Skeletal muscle satellite cell (primary cell): ENCODE data around the gene OR6C68. TPM values are rescaled to one million over a fixed set of nuclear protein-coding genes. Genes with fewer than 3 reads are reported as not detected.
"Not testable (repeated sequence)": the region's sequence is repeated elsewhere in the genome, so short reads cannot be mapped to it uniquely, and the experiment has no call there.

Source experiments
- H3K27me3 ChIP-seq: 2 replicates; pipeline ENCODE4 v1.7.0; 2013; ENCODE audit warnings: low read length; ENCODE audit not compliant: control insufficient read depth, insufficient read depth
- H3K36me3 ChIP-seq: 2 replicates; pipeline ENCODE4 v1.7.0; 2013; ENCODE audit warnings: mild to moderate bottlenecking, control low read depth, low read length; ENCODE audit not compliant: insufficient read depth
- H3K4me1 ChIP-seq: 2 replicates; pipeline ENCODE4 v1.7.0; 2013; ENCODE audit warnings: low read length; ENCODE audit not compliant: control insufficient read depth, insufficient read depth
- H3K4me2 ChIP-seq: 2 replicates; pipeline ENCODE4 v1.7.0; 2013; ENCODE audit warnings: mild to moderate bottlenecking, low read length
- H3K4me3 ChIP-seq: 2 replicates; pipeline ENCODE4 v1.7.0; 2013; ENCODE audit warnings: low read length
- H3K9ac ChIP-seq: 2 replicates; pipeline ENCODE4 v1.7.0; 2013; ENCODE audit warnings: mild to moderate bottlenecking, low read depth, low read length, moderate library complexity
- H3K9me3 ChIP-seq: replicated peaks from 2 replicates; pipeline ENCODE4 v1.7.0; 2013; ENCODE audit warnings: mild to moderate bottlenecking, control low read depth, low read length
- total RNA-seq: library from RNA; depleted of rRNA; stranded (reverse); fragments of >200 nt; gene quantifications from 2 replicates; pipeline ENCODE4 v1.2.3, GENCODE V29; 2012; rRNA removed

The OR6C68 gene
- total RNA-seq: not detected in 2 replicates

GRCh38 chr12:55492078-55492477, at the start of gene OR6C68:
TSS of gene OR6C68 (plus strand) at chr12:55492378. CDS start at chr12:55492378, 0 bp downstream.
- Histone ChIP-seq H3K36me3 (no peaks in the 10 kb centered on the region), H3K4me3 (no peak within 1 kb of the TSS), H3K4me2 (no peak within 1 kb of the TSS), H3K9me3 (no peaks in the 10 kb centered on the region), H3K9ac (no peak within 1 kb of the TSS), H3K4me1 (no peaks in the 10 kb centered on the region), H3K27me3 (no peaks in the 10 kb centered on the region)

- no peak within 1 kb of the TSS for H3K4me3 ChIP-seq
- peaks cover 3% of the 10 kb centered on the region for H3K27me3 ChIP-seq
- no peaks in the 10 kb centered on the region for H3K36me3 ChIP-seq
- H3K9me3 ChIP-seq: no peaks in the 10 kb centered on the region
- H3K4me1 ChIP-seq: no peaks in the 10 kb centered on the region
- H3K9ac ChIP-seq: no peak within 1 kb of the TSS
- no peak within 1 kb of the TSS for H3K4me2 ChIP-seq
Measured at GRCh38 chr12:55443776-55444175, 48.4 kb upstream of the OR6C68 start, which contains the start of gene OR6C2. TSS of gene OR6C2 (plus strand) at chr12:55444076. CDS start at chr12:55452214, 8,138 bp downstream.

GRCh38 chr12:55445357-55445756, 46.8 kb upstream of the OR6C68 start:
- H3K9ac ChIP-seq: no peak overlapping the region
- H3K4me1 ChIP-seq: no peaks in the 10 kb centered on the region

DNA sequence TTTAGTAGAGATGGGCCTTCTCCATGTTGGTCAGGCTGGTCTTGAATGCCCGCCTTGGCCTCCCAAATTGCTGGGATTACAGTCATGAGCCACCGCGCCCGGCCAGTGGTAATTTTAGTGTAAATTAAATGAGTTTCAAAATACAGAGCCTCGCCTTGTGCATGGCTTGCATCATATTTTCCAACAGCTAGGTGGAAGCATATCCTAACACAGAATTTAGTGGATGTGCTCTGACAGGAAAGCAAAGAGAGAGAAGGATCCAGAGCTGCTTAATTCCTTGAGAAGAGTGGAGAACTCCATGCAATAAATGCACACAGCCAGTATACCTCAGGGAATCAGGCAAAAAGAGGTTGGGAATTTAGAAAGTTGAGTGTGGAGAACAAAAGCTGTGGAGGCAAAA, 45.9 kb upstream of the OR6C68 start:
- no peaks in the 10 kb centered on the region for H3K4me1 ChIP-seq
- H3K9me3 ChIP-seq: no peaks in the 10 kb centered on the region
- no peak overlapping the region for H3K4me3 ChIP-seq
- no peak overlapping the region for H3K4me2 ChIP-seq
- H3K27me3 ChIP-seq: peaks cover 6% of the 10 kb centered on the region
- H3K36me3 ChIP-seq: no peaks in the 10 kb centered on the region
- no peak overlapping the region for H3K9ac ChIP-seq

More at GRCh38 chr12:55445357-55445756, 46.8 kb upstream of the OR6C68 start:
- Histone ChIP-seq H3K4me2 (no peak overlapping the region), H3K36me3 (no peaks in the 10 kb centered on the region), H3K9me3 (no peaks in the 10 kb centered on the region), H3K4me3 (no peak overlapping the region), H3K27me3 (peaks cover 3% of the 10 kb centered on the region)

- no peaks in the 10 kb centered on the region for H3K36me3 ChIP-seq
- no peaks in the 10 kb centered on the region for H3K9me3 ChIP-seq
- H3K27me3 ChIP-seq: peaks cover 6% of the 10 kb centered on the region
- H3K4me1 ChIP-seq: no peaks in the 10 kb centered on the region
- no peak overlapping the region for H3K9ac ChIP-seq
- no peak overlapping the region for H3K4me2 ChIP-seq
- H3K4me3 ChIP-seq: no peak overlapping the region
Measured at GRCh38 chr12:55448825-55449224, 43.4 kb upstream of the OR6C68 start.

DNA sequence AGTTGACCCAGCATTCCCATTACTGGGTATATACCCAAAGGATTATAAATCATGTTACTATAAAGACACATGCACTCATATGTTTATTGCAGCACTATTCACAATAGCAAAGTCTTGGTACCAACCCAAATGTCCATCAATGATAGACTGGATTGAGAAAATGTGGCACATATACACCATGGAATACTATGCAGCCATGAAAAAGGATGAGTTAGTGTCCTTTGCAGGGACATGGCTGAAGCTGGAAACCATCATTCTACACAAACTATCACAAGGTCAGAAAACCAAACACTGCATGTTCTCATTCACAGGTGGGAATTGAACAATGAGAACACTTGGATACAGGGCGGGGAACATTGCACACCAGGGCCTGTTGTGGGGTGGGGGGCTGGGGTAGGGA, 27.3 kb upstream of the OR6C68 start:
- H3K4me2 ChIP-seq, H3K9me3 ChIP-seq, H3K9ac ChIP-seq, H3K4me3 ChIP-seq, H3K4me1 ChIP-seq, H3K27me3 ChIP-seq, H3K36me3 ChIP-seq: not testable (repeated sequence)

DNA sequence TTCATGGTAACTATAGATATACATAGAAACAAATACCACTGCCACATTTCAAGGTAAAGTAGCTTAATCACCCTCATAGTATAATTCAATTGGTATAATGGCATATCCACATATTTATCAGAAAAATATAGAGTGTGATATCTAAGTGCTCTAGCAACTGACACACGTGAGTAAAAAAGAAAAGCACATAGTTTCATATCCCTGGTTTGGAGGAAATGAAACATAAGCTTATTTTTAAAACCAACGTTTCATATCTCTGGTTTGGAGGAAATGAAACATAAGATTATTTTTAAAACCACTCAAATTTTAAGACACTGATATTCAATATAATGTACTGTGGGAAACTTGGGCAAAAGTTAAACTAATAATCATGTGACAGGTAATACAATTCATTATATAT, 24.3 kb upstream of the OR6C68 start:
- Histone ChIP-seq H3K4me2 (no peak overlapping the region), H3K4me3 (no peak overlapping the region), H3K9ac (no peak overlapping the region)

GRCh38 chr12:55469291-55469690, 22.9 kb upstream of the OR6C68 start:
- no peak overlapping the region for H3K4me2 ChIP-seq
- H3K4me1 ChIP-seq: no peaks in the 10 kb centered on the region
- no peak overlapping the region for H3K4me3 ChIP-seq
- no peaks in the 10 kb centered on the region for H3K9me3 ChIP-seq
- no peaks in the 10 kb centered on the region for H3K36me3 ChIP-seq
- H3K27me3 ChIP-seq: peaks cover 7% of the 10 kb centered on the region
- no peak overlapping the region for H3K9ac ChIP-seq

More for the DNA sequence above, 24.3 kb upstream of the OR6C68 start:
- Histone ChIP-seq H3K9me3 (no peaks in the 10 kb centered on the region), H3K4me1 (no peaks in the 10 kb centered on the region), H3K36me3 (no peaks in the 10 kb centered on the region), H3K27me3 (peaks cover 7% of the 10 kb centered on the region)

GRCh38 chr12:55470088-55470829, 21.9 kb upstream of the OR6C68 start, which contains the start of gene OR6C70:
TSS of gene OR6C70 (minus strand) at chr12:55470138. CDS start at chr12:55470138, 0 bp downstream.
- no peak within 1 kb of the TSS for H3K4me3 ChIP-seq
- H3K27me3 ChIP-seq: peaks cover 7% of the 10 kb centered on the region
- no peaks in the 10 kb centered on the region for H3K36me3 ChIP-seq
- no peaks in the 10 kb centered on the region for H3K4me1 ChIP-seq
- no peaks in the 10 kb centered on the region for H3K9me3 ChIP-seq
- no peak within 1 kb of the TSS for H3K4me2 ChIP-seq
- no peak within 1 kb of the TSS for H3K9ac ChIP-seq

- Histone ChIP-seq H3K27me3 (peaks cover 5% of the 10 kb centered on the region), H3K9ac (no peak overlapping the region), H3K36me3 (no peaks in the 10 kb centered on the region), H3K4me1 (no peaks in the 10 kb centered on the region), H3K4me3 (no peak overlapping the region), H3K9me3 (no peaks in the 10 kb centered on the region), H3K4me2 (no peak overlapping the region)
Measured at GRCh38 chr12:55472264-55472663, 19.9 kb upstream of the OR6C68 start.

GRCh38 chr12:55479136-55479535, 13.0 kb upstream of the OR6C68 start:
- not testable (repeated sequence) for H3K9me3 ChIP-seq, H3K4me1 ChIP-seq, H3K36me3 ChIP-seq, H3K4me2 ChIP-seq, H3K9ac ChIP-seq, H3K27me3 ChIP-seq, H3K4me3 ChIP-seq

GRCh38 chr12:55484284-55484683, 7.9 kb upstream of the OR6C68 start:
- not testable (repeated sequence) for H3K27me3 ChIP-seq, H3K4me1 ChIP-seq, H3K4me2 ChIP-seq, H3K4me3 ChIP-seq, H3K9ac ChIP-seq, H3K9me3 ChIP-seq, H3K36me3 ChIP-seq
